NCI-H2196 treated with DMSO at 0.1 percent for 48 hours (cell line): ENCODE measurements around the gene CLEC10A.
"Not testable (repeated sequence)": the region's sequence is repeated elsewhere in the genome, so short reads cannot be mapped to it uniquely, and the experiment has no call there.

Experiments
- DNase-seq: peaks from one replicate; lab custom pipeline; 2025; ENCODE audit not compliant: unreplicated experiment; lab: John Stamatoyannopoulos, UW

Gene CLEC10A, protein sequence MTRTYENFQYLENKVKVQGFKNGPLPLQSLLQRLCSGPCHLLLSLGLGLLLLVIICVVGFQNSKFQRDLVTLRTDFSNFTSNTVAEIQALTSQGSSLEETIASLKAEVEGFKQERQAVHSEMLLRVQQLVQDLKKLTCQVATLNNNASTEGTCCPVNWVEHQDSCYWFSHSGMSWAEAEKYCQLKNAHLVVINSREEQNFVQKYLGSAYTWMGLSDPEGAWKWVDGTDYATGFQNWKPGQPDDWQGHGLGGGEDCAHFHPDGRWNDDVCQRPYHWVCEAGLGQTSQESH

DNA sequence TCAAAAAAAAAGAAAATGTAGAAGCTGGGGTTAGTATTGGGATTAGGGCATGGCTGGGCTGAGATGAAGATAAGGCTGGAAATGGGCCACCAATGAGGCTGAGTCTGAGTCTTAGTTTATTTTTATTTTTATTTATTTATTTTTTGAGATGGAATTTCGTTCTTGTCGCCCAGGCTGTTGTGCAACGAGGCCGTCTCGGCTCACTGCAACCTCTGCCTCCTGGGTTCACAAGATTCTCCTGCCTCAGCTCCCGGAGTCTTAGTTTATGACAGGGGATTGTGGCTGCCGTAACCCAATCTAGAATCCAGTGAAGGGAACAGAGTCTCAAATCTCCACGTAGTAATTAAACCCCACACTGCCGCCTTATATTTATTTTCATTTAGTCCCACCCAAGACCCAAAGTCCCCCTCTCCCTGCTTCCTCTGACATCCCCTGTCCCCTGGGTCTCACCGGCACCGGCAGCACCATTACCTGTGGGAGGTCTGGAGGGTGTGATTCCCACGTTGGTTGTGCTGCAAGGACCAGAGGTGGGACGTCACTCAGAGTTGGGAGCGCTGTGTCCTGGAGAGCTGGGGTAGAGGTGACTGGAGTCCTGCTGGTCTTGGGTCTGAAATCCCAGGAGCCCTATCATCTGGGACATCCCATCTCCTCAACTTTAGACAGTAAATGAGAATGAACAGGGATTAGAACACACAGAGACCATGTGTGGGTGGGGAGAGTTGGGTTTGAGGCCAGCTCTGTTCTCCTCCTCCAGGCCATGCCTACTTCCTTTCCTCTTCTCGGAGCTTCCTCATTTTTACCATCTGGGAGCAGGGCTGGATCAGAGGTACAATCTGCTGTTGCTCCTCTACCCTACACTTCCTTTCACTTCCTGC, at the start of gene CLEC10A:
CLEC10A (minus strand) TSS at position 671 of the 875 bp plus-strand sequence. CDS start 1,439 bp downstream, outside the sequence.
- DNase-seq = no peak

DNA sequence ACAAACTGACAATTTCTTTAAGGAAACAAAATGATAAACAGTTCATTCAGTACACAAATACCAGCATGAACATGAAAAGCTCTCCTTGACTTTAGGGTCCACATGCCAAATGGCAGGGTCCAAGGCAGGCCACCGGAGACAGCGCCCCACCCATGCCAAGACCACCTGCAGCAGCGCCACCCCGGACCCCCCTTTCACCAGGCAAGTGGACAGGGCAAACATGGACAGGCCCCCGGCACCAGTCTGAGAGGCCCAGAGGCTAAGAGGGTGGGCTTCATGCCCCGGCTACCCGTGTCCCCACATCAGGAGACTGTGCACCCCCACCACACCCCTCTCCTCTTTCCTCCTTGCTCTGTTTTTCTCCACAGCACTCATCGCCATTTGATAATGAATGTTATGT, 49.3 kb upstream of the CLEC10A start:
- no peak for DNase-seq

DNA sequence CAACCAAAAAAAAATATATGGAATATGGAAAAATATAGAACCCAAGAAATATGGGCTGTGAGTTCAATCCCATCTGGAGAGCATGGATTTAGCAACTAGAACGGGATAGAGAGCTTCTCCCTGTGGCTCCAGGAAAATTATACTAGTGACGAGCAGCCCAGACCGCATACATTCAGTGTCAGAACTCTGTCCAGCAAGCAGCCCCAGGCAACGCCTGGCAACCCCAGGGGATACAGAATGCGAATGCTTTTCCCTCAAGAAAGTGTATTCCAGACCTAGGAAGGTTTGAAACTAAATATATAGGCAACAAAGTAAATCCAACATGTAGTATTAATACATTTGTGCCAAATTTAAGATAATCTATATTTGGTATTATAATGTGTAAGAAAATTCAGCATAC, 48.1 kb upstream of the CLEC10A start:
- no peak for DNase-seq

DNA sequence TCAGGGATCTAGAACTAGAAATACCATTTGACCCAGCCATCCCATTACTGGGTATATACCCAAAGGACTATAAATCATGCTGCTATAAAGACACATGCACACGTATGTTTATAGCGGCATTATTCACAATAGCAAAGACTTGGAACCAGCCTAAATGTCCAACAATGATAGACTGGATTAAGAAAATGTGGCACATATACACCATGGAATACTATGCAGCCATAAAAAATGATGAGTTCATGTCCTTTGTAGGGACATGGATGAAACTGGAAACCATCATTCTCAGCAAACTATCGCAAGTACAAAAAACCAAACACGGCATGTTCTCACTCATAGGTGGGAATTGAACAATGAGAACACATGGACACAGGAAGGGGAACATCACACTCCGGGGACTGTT, 47.5 kb upstream of the CLEC10A start:
- DNase-seq = not testable (repeated sequence)

GRCh38 chr17:7126386-7126785, 46.3 kb upstream of the CLEC10A start:
- DNase-seq = not testable (repeated sequence)

DNA sequence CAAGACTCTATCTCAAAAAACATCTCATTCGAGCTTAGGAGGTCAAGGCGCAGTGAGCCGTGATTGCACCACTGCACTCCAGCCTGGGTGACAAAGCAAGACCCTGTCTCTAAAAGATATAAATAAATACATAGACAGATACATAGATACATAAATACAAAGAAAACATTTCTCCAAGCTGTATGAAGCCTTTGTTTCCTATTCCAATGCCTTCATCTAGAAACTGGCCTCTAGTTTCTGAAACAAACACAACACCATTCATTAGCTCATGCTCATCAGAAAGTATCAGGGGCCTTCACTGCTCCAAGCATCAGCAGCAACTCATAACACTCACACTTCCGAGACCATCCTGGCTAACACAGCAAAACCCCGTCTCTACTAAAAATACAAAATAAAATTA, 44.9 kb upstream of the CLEC10A start:
- DNase-seq = no peak

- no peak for DNase-seq
These were observed 43.8 kb upstream of the CLEC10A start for GRCh38 chr17:7123844-7124243.

DNA sequence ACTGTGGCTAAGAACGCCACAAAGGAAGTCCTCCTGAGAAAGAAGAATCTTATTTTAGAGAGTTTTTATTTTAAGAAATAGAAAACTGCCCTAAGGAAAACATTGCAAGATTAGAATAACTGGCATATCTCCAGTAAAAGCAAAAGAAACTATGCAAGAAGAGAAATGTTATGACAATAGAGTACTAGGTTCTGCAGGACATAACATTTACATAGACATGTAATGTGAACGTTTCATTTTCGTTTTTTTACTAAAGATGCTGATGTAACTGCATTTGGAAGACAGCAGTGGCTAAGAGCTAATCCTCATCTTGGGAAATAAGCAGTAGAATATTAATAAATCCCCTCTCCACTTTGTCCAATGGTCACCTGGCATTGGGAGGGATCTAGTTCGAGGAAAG, 42.3 kb upstream of the CLEC10A start:
- DNase-seq = no peak

DNA sequence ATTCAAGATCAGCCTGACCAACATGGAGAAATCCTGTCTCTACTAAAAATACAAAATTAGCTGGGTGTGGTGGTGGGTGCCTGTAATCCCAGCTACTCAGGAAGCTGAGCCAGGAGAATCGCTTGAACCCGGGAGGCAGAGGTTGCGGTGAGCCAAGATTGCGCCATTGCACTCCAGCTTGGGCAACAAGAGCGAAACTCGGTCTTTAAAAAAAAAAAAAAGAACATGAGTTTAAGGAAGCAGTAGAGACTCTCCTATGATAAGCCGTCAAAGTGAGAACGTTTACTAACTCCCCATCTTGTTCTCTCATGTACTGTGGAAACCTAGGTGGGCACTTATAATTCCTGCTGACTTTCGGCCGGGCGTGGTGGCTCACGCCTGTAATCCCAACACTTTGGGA, 40.6 kb upstream of the CLEC10A start:
- not testable (repeated sequence) for DNase-seq

- DNase-seq = no peak
These were observed 40.1 kb upstream of the CLEC10A start for GRCh38 chr17:7120123-7120522.

DNA sequence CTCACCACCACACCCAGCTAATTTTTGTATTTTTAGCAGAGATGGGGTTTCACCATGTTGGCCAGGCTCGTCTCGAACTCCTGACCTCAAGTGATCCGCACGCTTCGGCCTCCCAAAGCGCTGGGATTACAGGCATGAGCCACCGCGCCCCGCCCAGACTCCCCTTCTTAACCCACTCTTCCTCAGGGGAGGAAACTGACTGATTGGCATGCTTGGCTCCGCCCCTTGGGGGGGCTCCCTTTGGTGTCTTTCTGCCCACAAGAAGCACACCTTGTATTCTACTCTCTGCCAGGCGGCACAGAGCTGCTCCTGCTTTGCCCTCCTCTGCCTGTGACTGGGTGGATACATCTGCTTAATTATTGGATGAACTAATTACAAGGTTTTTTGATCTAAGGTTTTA, 39.3 kb upstream of the CLEC10A start:
- DNase-seq = no peak

GRCh38 chr17:7114875-7115614, 35.0 kb upstream of the CLEC10A start:
- DNase-seq = no peak

GRCh38 chr17:7114241-7114874, 34.3 kb upstream of the CLEC10A start, which contains the start of gene ASGR2:
Gene ASGR2 (minus strand): TSS chr17:7114822. CDS start chr17:7114240, 582 bp downstream.
- no peak for DNase-seq

DNA sequence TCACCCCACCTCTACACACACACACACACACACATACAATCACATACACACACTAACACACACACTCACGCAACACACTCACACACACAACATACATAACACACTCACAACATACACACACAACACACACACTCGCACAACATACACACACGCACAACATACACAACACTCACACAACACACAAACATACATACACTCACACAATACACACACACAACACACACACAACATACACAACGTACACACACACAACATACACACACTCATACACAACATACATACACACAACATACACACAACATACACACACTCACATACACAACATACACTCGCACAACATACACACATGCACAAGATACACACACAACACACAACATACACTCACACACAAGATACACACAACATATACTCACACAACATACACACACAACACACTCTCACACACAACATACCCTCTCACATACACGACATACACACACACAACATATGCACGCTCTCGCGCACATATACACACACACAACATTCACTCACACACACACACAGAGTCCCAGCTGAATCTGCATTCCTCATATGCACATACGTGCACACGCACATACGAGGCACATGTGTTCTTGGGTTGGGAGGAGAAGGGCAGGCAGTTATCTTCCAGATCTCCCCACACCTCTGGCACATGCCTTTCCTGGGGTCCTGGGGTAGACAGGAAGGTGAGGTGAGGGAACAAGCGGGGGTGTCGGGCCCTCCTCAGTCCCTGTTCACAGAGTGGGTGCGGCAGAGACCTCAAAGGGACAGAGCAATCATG, 33.4 kb upstream of the CLEC10A start:
- no peak for DNase-seq

DNA sequence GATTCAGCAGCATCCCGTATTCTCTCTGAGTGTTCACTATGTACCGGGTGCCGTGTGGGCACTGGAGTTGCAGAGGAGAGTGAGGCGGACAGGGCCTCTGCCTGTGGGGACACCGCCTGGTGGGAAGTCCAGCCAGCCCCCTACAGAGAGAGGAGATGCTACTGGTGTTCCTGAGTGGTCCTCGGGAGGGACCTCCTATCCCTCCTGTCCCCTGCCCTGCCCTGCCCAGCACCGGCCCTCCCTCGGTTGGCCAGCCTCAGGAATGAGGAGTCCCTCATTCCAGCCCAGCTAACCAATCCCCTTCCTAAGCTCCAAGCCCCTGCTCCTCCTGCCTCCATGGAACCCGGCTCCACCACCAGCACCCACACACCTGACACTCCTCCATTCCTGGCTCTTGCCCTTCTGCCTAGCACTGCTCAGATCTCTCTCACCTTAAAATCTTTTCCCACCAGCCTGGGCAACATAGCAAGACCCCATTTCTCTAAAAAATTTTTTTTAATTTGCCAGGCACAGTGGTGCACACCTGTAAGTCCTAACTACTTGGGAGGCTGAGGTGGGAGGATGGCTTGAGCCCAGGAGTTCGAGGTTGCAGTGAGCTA, 32.6 kb upstream of the CLEC10A start:
- no peak for DNase-seq

DNA sequence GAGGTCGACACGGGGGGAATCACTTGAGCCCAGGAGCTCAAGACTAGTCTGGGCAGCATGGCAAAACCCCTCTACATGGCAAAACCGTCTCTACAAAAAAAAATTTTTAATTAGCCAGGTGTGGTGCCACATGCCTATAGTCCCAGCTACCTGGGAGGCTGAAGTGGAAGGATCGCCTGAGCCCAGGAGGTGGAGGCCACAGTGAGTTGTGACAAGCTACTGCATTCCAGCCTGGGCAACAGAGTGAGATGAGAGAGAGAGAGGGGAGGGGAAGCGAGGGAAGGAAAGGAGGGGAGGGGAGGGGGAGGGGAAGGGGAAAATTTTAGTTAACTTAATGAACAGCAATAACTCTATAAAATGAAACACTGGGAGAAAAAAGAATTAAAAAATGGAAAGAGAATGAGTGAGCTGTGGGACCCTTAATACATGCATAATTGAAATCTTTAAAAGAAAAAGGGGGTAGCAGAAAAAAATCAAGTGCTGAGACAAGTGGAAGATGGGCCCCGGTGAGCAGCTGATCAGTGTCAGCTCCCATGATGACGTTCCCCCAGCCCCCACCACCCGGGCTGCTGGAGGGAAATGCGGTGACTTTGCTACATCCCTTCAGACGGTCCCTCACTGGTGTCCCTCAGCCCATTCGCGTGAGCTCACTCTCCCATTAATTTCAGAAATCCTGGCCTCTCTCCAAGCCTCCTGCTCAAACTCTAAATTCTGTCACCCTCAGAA, 31.9 kb upstream of the CLEC10A start:
- no peak for DNase-seq

- DNase-seq = no peak
These were observed 30.7 kb upstream of the CLEC10A start for GRCh38 chr17:7110617-7111306.

- DNase-seq = no peak
These were observed 29.6 kb upstream of the CLEC10A start for GRCh38 chr17:7109461-7110322.
